Posterior vena cava (tissue), 2 donors: ENCODE measurements around the gene BST2. TPM values are rescaled to one million over a fixed set of nuclear protein-coding genes. Genes with fewer than 3 reads are reported as not detected.

Experiments
- DNase-seq: peaks from one replicate; pipeline ENCODE4 v3.0.0-alpha.2; 2020; ENCODE audit warnings: low spot score
- intact Hi-C, 2 donors: fragments of 100-400 bp; cut with DNase I; formaldehyde crosslinking; loops; one replicate each; pipeline versions ENCODE4 v1.14.1 to v1.14.2; 2022 to 2023
- total RNA-seq, 2 donors: library from RNA; stranded (reverse); fragmentation: NEBNext Ultra II Directional; extraction: Animal tissue kit (Norgen Biotek cat#: 25700); gene quantifications; one replicate each; pipeline ENCODE4 v1.2.1, GENCODE V29; 2021
- donor health status: DM: yes; HTN: yes; CAD: no.
- donor health status: DM: yes; HTN: yes; CAD: no.

Gene BST2
- total RNA-seq, 2 donors from 2014 or later, result 37.8 to 82.9 TPM

DNA sequence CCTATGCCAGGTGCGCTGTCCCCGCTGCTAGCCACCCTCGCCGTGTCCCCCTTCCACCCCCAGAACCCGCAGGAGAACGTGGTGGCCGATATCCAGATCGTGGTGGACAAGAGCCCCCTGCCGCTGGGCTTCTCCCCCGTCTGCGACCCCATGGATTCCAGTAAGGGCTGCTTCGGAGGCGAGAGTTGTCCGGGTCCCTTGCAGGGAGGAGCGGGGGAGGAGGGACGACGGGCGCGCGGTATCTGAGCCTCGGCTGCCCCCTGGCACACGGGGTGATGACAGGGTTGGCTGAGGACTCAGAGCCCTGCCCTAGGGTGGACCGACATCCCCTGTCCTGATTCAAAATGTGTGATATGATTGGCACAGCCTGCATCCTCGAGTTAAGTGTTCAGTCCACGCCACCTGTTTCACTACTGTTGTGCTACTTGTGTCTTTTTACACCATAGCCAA is 15.1 kb upstream of the BST2 start:
- DNase-seq, result peak; percentile 82
- intact Hi-C loops, result no loop called here

DNA sequence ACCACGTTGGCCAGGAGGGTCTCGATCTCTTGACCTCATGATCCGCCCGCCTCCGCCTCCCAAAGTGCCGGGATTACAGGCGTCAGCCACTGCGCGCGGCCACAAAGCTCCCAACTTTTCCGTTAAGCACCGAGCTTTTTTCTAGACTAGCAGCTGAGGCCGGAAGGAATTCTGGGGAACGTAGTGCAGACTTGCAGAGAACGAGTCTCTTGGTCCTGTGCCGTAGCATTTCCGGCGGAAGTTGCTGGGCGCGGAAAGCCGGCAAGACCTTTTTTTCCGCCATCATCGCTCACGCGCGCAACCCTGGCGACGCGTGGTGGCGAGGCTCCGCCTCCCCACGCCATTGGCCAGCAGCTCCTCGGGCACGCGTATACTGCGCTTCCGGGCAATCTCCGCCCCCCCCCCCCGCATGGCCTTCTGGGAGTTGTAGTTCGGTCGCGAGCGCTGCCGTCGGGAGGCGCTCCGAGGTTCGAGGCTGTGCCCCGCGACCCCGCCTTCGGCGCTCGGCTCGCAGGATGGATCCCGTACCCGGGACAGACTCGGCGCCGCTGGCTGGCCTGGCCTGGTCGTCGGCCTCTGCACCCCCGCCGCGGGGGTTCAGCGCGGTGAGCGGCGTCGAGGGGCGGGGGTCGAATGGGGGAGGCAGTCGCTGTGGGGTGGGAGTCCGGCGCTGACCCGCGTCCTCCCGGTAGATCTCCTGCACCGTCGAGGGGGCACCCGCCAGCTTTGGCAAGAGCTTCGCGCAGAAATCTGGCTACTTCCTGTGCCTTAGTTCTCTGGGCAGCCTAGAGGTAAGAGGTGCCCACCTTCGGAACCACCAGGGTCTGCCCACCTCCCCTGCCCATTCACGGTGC is 14.4 kb upstream of the BST2 start, which contains the start of gene MVB12A:
TSS of gene MVB12A (plus strand) at position 427 of the 854 bp plus-strand sequence. CDS start at position 516, 89 bp downstream.
- intact Hi-C loops, result no loop called here
- DNase-seq, result peak; percentile 99

GRCh38 chr19:17419154-17419620 is 13.8 kb upstream of the BST2 start:
- intact Hi-C loops, result no loop called here
- DNase-seq, result no peak

GRCh38 chr19:17418710-17419109 is 13.3 kb upstream of the BST2 start:
- intact Hi-C loops, result no loop called here
- DNase-seq, result no peak

DNA sequence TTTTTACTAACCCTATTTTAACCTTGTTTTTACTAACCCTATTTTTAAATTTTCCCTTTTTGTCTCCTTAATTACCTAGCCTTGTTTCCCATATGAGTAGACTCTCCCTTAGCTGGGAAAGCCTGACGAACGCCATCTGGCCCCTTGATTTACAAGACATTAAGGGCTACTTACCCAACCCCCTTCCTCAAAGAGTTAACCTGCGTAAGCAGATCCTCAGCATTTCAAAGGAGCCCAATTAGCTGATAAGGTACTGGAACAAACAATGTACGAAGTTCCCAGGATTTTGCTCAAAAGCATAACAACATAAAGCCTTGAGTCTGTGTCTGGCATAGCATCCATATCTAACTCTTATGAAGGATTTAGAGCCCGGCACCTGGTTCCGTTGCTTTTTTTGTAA is 9.7 kb upstream of the BST2 start:
- no peak for DNase-seq
- intact Hi-C loops, result no loop called here

DNA sequence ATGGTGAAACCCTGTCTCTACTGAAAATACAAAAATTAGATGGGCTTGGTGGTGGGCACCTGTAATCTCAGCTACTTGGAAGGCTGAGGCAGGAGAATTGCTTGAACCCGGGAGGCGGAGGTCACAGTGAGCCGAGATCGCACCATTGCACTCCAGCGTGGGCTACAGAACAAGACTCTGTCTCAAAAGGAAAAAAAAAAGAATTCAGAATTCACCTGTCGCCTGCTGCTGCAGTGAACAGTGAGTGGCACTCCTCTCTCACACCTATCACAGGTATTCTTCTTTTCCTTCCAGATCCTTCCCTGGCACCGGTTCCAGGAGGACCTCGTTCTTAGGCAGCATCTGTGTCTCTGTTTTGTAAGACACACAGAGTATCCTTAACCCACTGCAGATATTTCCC is 8.7 kb upstream of the BST2 start:
- DNase-seq, result no peak
- intact Hi-C loops, result no loop called here

- intact Hi-C loops, result no loop called here
- no peak for DNase-seq
Measured at GRCh38 chr19:17411801-17412200, 6.4 kb upstream of the BST2 start.

DNA sequence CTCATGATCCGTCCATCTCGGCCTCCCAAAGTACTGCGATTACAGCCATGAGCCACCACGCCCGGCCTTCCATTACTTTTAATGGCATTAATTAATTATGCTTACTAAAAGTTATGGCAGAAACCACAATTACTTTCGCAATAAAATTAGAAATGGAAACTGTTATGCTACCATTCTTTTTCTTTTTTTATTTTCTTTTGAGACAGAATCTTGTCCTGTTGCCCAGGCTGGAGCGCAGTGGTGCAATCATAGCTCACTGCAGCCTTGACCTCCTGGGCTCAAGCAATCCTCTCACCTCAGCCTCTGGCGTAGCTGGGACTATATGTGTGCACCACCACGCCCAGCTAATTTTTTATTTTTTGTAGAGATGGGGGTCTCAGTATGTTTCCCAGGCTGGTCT is 4.6 kb upstream of the BST2 start:
- no peak for DNase-seq
- intact Hi-C loops, result no loop called here

DNA sequence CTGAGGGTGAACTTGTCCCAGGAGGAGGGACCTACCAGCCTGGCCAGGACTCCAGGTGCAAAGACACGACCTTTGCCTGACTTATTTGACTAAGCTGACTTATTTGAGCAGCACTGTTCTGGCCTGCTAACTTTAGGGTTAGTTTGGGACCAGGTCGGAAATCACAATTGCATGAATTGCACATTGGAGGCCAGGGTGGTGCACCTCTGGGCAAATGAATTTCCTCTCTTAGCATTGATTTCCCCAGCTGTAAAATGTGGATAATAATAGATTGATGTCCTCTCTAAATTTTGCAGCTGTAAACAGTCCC is 1.4 kb upstream of the BST2 start:
- intact Hi-C loops, result no loop called here

DNA sequence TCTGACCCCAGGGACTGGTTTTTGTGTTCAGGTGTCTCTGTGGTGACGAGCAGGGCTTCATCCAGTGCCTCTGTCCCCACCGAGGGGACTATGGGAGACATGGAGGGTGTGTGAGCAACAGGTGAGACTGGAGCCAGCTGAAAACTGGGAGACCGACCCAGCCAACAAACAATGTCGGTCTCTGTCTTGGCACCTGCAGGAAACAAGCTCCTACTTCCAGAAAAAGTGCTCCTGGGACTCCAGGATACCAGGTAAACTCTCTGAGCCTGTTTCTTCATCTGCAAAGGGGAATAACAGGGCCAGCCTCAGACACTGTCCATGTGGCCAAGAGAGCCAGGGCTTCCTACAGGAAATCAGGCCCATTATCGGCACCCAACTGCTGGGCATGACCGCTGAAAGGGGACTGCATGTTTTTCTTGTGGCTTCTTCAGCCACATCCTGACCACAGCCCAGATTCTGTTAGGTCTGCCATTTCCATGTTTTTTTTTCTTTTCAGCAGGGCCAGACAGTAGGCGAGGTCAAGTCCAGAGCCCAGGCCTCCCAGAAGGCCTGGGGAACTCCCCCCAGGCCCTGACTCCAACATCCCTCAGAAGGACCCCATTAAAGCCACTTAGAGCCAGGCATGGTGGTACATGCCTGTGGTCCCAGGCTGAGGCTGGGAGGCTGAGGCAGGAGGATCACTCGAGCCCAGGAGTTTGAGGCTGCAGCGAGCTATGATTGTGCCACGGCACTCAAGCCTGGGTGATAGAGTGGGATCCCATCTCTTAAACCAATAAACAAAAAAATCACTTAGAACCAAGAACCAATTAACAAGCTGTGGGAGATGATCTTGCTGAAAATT is 836 bp upstream of the BST2 start:
- DNase-seq, result no peak
- intact Hi-C loops, result no loop called here

More for the DNA sequence above, 1.4 kb upstream of the BST2 start:
- DNase-seq, result no peak

GRCh38 chr19:17404621-17405249 is 695 bp downstream of the BST2 start:
- intact Hi-C loops, result no loop called here
- DNase-seq, result no peak

DNA sequence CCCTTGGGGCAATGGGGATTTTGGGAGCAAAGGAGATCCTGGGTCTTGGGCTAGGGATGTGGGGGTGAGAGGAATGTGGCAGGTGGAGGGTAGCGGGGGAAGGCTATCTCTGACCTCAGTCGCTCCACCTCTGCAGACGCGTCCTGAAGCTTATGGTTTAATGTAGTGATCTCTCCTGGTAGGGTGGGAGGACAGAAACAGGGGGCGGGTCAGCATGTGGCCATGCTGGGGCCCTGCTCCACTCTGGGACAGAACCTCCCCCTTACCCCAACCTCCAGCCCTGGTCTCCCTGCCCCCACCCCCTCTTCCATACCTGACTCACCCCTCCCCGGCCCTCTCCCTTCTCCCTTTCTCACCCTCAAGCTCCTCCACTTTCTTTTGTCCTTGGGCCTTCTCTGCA is 1.4 kb downstream of the BST2 start:
- DNase-seq, result no peak

GRCh38 chr19:17402982-17403855 is 2.2 kb downstream of the BST2 start:
- DNase-seq, result no peak
- intact Hi-C loops, result no loop called here

More for the DNA sequence above, 1.4 kb downstream of the BST2 start:
- intact Hi-C loops, result no loop called here

DNA sequence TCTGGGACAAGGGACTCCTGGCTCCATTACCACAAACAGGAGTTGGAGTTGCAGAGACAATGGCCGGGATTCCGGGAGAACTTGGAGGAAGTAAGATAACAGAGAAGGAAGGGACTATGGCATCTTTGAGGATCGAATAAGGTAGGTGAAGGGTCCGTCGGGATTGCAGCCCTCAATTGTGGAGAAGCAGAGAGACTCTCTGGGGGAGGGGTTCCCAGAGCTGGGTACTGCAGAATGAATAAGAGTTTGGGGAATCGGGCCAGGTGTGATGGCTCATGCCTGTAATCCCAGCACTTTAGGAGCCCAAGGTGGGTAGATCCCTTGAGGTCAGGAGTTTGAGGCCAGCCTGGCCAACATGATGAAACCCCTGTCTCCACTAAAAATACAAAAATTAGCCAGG is 3.8 kb downstream of the BST2 start:
- no peak for DNase-seq
- intact Hi-C loops, result no loop called here

DNA sequence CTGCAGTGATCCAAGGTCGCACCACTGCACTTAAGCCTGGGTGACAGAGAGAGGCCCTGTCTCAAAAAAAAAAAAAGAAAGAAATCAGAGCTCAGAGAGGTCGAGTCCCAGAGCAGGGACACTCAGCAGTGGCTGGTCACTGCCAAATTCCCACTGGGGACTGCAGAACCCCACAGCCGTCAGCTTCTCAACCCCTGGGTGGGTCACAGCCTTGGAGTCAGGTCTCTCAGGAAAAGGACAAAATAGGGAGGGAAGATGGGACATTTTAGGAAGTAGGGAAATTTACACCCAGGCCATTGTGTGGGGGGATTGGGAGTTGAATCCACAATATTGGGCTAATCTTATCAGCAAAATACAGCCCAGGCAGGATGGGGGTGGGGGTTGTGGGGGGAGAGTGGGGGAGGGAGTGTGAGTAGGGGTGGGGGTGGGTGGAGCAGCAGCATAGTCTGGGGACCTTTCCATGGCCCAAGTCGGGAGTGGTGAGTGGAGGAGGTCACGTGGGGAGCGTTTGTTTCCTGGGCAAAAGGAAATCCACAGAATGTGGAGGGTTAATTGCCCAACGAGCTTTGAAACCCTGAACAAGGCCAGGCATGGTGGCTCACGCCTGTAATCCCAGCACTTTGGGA is 6.4 kb downstream of the BST2 start:
- intact Hi-C loops, result loop anchor here in 1 of 2 donors (5.0 kb wide), 1 partner anchor 68 kb away; no protein-coding TSS in a partner anchor

DNA sequence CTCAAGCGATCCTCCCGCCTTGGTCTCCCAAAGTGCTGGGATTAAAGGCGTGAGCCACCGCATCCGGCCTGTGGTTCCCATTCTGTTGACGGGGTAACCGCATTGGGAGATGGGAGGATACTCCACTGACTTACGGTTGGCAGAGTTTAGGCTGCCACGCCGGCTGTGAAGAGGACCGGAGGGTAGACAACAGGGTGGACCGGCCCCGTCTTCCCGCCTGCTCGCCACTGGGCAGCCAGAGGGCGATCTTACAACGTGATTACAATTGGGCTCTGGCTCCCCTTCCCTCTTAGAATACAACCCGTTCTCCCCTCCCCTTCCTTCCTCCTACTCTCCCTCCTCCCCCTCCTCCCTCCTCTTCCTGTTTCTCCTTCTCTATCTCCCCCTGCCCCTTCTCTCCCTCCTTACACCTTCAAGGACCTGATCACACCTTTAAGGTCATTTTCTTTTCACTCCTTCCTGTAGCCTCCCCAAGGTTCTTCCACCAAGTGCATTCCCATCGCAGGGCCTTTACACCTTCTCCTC is 10.5 kb downstream of the BST2 start:
- intact Hi-C loops, result loop anchor here (5.0 kb wide), 2 partner anchors 53 to 72 kb away; no protein-coding TSS in a partner anchor
- DNase-seq, result no peak

More for the DNA sequence above, 6.4 kb downstream of the BST2 start:
- no peak for DNase-seq

- DNase-seq, result no peak
- intact Hi-C loops, result loop anchor here in 1 of 2 donors (5.0 kb wide), 1 partner anchor 52 kb away; no protein-coding TSS in a partner anchor
Measured at GRCh38 chr19:17393914-17394313, 11.5 kb downstream of the BST2 start, which contains the start of gene CCDC194. Gene CCDC194 (minus strand): TSS chr19:17394196. CDS start chr19:17394158, 38 bp downstream.

- no peak for DNase-seq
- intact Hi-C loops, result loop anchor here in 1 of 2 donors (5.0 kb wide), 1 partner anchor 51 kb away; no protein-coding TSS in a partner anchor
Measured at GRCh38 chr19:17393002-17393401, 12.4 kb downstream of the BST2 start.
